ENCODE results near the gene LIPT2.

DNA sequence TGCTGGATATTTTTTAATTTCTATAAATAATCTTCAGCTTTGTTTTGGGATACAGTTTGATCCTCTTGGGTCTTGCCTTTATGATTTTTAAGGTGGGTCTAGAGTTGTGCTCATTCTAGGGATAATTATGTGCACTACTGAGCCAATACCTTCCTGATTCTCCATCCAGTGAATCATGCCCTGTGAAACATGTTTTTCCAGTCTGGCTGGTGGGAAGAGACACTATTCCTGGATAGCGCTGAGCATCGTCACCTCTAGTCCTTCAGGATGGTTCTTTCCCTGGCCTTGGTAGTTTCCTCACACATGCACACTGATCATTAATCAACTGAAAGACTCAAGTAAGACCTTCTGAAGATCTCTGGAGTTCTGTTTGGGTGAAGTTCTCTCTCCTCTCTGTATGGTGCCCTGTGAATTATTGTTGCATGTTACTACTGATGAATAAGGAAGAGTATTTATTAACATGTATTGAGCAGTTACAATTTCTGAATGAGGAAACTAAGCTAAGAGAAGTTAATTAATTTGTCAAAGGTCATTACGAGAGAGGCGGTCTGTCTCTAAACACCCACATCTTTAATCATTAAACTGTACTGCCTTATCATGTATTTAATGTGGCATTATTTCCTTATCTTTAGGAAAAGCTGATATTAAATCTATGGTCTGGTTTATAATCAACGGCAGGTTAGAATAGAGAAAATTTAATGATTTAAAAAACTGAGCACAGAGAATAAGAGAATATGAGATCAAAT, 39.1 kb upstream of the LIPT2 start:
- TF ChIP-seq, protein P1, sequence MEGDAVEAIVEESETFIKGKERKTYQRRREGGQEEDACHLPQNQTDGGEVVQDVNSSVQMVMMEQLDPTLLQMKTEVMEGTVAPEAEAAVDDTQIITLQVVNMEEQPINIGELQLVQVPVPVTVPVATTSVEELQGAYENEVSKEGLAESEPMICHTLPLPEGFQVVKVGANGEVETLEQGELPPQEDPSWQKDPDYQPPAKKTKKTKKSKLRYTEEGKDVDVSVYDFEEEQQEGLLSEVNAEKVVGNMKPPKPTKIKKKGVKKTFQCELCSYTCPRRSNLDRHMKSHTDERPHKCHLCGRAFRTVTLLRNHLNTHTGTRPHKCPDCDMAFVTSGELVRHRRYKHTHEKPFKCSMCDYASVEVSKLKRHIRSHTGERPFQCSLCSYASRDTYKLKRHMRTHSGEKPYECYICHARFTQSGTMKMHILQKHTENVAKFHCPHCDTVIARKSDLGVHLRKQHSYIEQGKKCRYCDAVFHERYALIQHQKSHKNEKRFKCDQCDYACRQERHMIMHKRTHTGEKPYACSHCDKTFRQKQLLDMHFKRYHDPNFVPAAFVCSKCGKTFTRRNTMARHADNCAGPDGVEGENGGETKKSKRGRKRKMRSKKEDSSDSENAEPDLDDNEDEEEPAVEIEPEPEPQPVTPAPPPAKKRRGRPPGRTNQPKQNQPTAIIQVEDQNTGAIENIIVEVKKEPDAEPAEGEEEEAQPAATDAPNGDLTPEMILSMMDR (IDR thresholded peaks at IDR 0.05): no peak
- no peak for TF ChIP-seq POLR2A (IDR thresholded peaks at IDR 0.05)

All from sigmoid colon (tissue), 3 donors.